Head of caudate nucleus (tissue), 42 donors: Measurements from ENCODE around the gene OGA.
A peak's percentile ranks its signal among the peaks of the same experiment; 100 is the strongest.

Experiments used
- DNase-seq, 42 donors: peaks; one replicate each; pipeline versions ENCODE4 v3.0.0 to v3.0.0-alpha.2; 2020 to 2021; ENCODE audit warnings: mixed read lengths in 7 of 42
- intact Hi-C: fragments of 100-400 bp; cut with DNase I; formaldehyde crosslinking; loops from one replicate; pipeline ENCODE4 v1.15.0; 2022

OGA gene

GRCh38 chr10:101818119-101818871 lies at the start of gene OGA:
Gene OGA, minus strand, starts transcription at chr10:101818444. Its CDS starts 422 bp downstream, at chr10:101818022.
- intact Hi-C loops = no loop called here
- DNase-seq = peak; percentile 93 to 99 (median 97)

- intact Hi-C loops = no loop called here
- no peak for DNase-seq
Observed at GRCh38 chr10:101867931-101868330, 49.7 kb upstream of the OGA start.

DNA sequence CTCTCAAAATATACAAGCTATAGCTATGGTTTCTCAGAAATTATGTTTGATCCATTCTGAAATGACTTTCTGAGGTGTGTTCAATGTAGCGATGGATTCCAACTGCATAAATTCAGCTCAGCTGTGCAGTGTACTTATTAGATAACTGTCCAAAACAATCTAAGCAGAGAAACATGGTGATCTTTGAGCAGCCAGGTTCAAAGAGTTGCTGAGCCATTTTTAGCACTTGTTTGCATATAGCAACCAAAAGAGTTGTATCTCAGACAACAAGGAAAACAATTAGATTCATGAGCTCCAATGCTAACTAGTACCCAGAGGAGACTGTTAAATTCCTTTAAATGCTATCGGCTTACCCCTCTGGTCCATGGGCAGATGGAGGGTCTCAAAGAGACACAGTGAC lies 41.3 kb upstream of the OGA start:
- DNase-seq = no peak
- intact Hi-C loops = no loop called here

DNA sequence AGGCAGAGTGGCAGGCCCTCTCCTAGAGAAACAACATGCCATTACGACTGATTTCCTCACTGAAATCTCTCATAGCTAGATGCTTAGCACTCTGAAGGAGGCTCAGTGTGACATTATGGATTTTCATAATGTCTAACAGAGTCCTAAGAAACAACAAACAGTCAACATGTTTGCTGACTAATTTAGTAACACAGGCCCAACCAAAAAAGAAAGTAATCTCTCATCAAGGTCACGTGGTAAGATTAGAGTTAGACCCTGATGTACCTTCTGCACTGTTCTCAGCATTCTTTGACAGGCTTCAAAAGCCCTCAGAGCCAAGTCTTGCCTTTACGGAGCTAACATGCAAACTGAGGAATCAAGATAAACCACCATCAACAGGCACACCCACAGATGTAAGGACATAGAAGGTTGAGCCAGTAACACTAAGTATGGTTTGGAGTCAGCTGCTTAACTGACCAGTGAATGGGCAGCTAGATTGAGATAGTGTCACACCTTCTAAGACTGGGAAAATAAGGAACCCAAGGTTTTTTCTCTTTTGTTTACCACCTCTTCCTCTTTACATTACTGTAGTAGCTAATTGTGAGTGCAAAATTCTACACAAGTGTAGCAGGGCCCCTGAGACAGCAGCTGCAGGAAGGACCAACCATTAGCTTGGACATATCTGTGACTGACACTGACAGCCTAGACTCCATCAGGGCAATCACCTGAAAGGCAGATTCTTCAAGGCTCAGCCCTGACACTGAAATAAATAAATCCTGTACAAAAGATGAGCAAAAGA lies 40.7 kb upstream of the OGA start:
- intact Hi-C loops = no loop called here
- DNase-seq = no peak

DNA sequence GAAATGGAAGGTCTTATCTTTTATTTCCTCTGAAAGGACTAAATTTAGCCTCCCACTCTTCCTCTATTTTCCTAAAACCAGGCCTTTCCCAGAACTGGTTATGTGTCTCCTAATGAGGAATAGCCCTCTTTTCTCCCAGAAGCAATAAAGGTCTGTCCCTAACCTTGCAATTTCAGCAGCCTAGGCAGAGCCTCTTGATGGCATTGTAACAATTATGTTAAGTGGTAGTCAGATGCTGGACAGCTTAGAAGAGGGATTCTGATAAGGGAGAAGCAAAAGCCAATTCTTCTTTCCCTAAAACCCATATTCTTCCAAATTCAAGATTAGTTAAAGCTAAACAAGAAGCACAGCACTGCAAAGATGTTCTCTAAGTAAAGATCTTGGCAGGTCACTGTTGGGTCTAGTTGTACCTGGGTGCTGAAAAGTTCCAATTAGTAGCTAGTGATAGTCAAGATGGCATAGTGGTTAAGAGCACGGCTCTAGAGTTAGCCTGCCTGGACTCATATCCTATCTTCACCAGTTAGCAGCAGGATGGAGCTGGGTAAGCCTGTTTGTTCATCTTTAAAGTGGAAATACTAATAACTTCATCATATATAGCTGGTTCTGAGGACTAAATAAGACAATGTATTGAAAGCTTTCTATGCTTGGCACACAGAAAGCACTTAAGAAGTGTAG lies 39.7 kb upstream of the OGA start:
- intact Hi-C loops = no loop called here
- no peak for DNase-seq

DNA sequence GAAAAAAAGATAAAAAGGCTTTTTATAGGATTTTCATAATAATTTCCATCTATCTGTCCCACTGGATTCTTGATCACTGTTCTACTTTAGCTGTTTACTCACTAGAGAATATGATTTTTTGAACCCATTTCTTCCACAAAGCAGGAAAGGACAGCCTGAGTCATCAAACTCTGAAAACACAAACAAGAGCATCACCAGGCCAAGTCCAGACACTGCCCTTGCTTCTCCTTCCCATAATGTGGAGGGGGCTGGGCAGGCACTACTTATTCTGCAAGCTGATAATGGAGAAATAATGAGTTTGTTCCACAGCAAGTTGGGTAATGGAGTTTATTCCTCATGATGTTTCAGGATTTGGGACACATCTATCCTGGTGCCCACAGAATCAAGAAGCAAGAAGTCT lies 38.4 kb upstream of the OGA start:
- DNase-seq = no peak
- intact Hi-C loops = no loop called here

DNA sequence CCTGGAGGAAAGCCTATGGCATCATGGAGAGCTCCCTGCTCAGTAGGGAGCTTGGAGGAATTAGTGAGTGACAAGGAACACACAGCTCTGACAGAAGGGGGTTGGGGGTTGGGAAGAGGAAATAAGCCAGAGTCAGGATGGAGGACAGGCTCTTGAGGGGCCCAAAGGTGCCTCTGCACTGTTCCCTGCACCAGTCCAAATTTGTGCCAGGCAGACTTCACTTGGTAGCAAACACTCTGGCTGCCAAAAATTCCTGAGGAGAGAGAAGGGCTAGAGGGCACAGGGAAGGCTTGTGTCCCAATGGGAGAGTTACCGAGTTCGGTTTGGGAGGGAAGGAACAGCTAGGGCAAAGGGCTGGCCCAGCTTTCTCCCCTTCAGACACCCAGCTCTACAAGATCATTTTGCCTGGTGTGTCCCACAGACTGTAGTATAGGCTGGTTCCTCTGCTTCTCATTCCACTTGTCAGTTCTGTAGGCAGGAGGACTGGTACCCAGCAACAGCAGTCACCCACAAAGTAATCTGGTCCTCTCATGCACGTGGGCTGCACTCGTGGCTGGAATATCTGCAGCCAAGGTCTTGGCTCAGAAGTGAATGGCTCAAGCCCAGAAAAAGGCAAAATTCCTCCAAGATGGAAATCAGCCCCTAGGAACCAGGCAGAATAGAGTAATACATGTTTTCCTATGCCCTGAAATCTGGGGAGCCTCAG lies 33.3 kb upstream of the OGA start:
- intact Hi-C loops = no loop called here
- DNase-seq = peak in 1 of 42 donors; percentile 39

DNA sequence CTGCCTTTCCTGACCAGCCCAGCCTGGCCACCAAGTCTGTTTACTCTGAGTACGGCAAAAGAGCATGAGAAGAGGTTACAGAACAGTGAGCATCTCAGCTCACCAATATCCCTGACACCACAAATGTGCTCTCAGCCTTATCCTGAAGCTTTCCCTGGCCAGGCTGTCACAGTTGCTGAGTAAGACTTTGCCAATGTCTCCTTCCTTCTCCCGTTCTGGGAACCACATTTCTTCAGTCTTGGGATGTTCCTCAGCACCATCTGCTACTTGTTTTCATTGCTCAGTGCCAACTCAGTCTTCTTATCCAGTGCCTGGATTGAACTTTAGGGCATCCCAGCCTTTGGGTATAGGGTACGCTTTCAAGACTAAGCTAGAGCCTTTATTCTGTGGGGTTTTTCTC lies 32.5 kb upstream of the OGA start:
- no peak for DNase-seq
- intact Hi-C loops = no loop called here

DNA sequence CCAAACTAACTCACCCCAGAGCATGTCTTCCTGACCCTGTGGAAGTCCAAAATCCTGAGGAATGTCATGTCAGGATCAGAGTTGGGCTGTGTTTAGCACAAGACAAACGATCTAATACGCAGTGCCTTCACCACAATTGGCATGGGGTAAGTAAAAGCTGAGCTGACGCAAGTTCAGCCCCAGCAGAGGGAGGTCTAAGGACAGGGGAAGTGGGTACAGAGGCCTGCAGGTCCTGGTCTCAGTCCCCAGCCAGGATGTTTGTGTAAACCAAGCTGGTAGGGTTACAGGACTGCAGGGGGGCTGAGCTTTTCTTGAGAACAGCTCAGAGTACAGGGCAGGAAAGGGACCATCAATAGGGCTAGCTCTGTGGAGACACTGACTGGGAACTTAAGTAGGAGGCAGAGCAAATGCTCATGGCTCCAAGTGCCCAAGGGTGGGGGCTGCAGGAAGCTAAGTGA lies 30.7 kb upstream of the OGA start:
- intact Hi-C loops = no loop called here
- no peak for DNase-seq

DNA sequence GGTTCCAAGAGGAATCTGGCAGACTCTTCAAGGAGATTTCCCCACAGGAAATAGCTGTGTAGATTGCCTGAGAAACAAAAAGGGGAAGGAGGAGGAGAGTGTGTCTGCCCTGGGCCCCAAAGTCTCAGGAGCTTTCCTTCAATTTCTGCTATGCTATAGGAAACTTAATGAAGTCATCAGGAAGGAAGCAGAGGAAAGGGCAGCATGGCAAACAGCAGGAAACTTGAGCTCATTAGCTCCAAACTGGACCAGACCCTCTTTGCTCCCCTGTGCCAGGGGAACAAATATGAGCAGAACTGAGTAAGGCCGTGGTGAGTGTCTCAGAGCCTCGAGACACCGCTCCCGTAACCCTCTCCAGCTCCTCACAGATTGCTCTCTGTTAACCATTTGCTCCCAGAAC lies 30.2 kb upstream of the OGA start:
- no peak for DNase-seq
- intact Hi-C loops = no loop called here

DNA sequence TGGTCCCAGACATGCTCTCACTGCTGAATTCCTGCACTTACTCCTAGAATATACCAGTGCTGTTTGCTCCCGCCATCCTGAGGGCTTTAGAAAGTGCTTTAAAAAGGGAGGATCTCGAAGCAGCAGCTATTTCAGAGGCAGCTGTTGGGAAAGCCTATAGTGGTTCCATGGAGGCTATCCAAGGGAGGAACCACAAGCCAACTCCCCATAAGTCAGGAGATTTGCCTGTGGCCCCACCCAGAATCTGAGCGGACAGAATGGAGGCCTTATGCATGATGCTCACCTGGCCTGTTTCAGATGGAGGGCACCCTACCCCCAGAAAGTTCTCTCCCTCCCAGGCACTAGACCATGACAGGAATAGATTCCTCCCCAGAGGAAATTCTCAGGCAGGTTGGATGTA lies 27.6 kb upstream of the OGA start:
- DNase-seq = no peak
- intact Hi-C loops = no loop called here

DNA sequence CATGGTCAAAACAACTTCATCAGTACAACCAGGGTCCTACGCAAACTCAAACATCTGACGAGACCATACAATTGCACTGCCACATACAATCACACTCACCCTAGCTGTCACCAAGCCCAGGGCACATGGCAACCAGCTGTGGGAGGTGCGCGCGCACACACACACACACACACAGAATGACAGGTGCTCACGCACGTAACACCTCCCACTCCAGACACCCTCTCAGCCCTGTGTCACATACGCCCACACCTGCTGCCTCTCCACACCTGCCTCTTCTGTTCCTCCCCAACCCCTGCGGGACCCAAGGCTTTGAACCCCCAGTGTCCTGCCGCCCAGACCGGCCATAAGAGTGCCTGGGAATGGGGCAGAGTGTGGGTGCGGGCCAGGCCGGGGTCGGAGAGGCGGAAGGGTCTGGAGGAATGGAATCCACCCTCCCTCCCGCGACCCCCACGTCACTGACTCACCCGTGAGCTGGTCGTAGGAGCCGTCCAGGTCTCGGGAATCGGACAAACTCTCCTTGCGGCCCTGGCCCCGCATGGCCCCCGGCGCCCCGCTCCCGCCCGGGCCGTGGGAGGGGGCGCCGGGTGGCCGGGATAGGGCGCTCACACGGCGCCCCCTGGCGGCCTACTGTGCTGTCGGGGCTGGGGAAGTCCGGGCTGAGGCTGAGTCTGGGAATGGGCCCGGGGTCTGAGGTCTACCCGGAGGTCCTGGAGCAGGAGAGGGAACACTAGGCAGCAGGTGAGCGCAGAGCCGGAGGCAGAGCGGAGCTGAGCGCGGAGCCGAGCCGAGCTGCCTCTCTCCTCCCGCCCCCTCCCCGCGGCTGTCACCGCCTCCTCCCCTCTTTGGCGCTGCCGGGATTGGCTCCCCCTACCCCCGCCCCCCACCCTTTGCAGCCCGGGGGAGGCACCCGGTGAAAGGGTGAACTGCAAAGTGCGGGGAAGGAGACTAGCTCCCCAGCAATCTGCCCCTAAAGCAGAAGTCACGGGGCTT lies 25.1 kb upstream of the OGA start, which contains the start of gene KCNIP2:
TSS of gene KCNIP2 (minus strand) at position 769 of the 990 bp plus-strand sequence. CDS start at position 537, 232 bp downstream.
- intact Hi-C loops = loop anchor here (5.0 kb wide), 1 partner anchor 44 kb away; no protein-coding TSS in a partner anchor
- peak; percentile 64 to 93 (median 83) for DNase-seq

- intact Hi-C loops = loop anchor here (5.0 kb wide), 1 partner anchor 45 kb away; no protein-coding TSS in a partner anchor
- DNase-seq = peak in 1 of 42 donors; percentile 25
Observed at GRCh38 chr10:101841826-101842225, 23.6 kb upstream of the OGA start.

DNA sequence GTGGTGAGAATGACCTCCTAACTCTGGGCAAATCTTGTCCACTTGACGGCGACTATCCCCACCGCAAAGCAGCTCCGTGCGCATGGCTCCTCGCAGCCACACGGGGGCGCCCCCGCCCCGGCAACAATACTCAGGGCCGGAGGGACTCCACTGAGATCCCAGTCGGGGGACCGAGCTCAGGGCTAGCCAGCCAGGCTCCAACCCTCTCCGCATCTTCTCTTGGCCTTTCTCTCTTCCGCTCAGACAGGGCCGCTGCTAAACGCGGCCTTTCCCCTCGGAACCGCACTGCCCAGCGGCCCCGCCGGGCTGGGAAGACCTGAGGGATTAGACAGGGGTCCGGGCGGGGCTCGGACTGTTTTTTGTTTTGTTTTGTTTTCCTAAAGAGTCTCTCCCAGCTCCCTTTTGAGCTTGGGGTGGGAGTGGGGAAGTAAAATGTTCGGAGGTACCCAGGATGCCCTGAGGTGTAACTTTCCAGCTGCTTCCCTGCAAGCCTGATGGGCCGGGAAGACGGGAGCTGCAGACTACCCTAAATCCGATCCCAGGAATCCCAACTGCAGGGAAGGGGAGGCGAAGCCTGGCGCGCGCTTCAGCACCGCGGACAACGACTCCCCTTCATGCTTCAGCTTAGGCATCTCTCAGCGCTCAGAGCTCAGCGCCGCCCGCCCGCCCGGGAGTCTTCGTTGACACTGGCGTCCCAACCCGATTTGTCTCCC lies 22.7 kb upstream of the OGA start:
- peak; percentile 77 to 94 (median 88) for DNase-seq
- intact Hi-C loops = loop anchor here (5.0 kb wide), 1 partner anchor 46 kb away; no protein-coding TSS in a partner anchor

DNA sequence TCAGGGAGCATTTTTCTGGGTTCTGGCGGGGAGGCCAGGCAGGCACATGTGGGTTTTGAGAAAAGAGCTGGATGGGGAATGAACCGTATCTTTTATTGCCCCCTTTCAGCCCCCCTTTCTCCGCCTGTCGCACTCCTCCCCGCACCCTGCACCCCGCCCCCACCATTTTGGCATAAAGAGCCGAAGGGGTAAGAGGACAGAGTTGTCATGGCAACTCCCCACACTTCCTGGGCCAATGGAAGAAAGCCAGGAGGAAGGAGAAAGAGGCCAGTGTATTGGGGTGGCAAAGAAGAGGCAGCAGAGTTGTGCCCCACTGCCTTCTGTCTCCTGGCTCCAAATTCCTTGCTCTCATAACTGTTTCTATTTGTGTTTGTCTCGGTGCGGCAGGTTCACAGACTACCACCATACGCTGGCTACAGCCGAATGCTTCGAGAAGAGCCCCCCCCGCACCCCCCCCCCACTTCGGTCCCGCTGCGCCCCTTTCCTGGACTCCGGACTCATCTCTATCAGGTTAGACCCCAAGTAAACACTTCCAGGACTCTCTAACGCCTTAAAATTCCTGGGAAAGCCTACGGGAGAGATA lies 21.9 kb upstream of the OGA start:
- intact Hi-C loops = loop anchor here (5.0 kb wide), 1 partner anchor 47 kb away; no protein-coding TSS in a partner anchor
- DNase-seq = peak in 34 of 42 donors; percentile 30 to 85 (median 56)

- peak in 33 of 42 donors; percentile 30 to 76 (median 54) for DNase-seq
- intact Hi-C loops = loop anchor here (2.0 to 5.0 kb wide), 2 partner anchors 48 to 171 kb away; no protein-coding TSS in a partner anchor
Observed at GRCh38 chr10:101839416-101840063, 21.3 kb upstream of the OGA start.
